GM12874 (cell line): Measurements from ENCODE around the gene BLOC1S5.

Experiments
- TF ChIP-seq, protein P1 (sequence below): IDR thresholded peaks from 2 replicates; pipeline ENCODE4 v1.5.1; 2011; ENCODE audit warnings: low read depth, mild to moderate bottlenecking, control low read depth, low read length, moderate library complexity; ENCODE audit not compliant: insufficient read depth

BLOC1S5 gene

DNA sequence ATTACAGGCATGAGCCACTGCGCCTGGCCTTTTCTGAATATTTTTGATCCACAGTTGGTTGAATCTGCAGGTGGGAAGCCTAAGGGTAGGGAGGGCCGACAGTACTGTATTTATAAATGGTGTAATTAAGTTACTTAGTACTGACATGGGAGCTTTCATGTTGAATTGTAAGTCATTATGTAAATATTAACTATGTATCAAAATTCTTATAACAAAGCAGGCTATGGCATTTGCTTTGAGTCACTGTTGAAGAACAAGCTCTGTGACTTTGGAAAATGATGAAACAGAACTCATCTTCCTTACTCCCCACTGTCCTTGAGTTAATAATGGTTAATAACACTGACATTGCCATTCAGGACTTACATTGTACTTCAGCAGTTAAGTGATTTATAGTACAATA lies 90.6 kb downstream of the BLOC1S5 start:
- TF ChIP-seq, protein P1, sequence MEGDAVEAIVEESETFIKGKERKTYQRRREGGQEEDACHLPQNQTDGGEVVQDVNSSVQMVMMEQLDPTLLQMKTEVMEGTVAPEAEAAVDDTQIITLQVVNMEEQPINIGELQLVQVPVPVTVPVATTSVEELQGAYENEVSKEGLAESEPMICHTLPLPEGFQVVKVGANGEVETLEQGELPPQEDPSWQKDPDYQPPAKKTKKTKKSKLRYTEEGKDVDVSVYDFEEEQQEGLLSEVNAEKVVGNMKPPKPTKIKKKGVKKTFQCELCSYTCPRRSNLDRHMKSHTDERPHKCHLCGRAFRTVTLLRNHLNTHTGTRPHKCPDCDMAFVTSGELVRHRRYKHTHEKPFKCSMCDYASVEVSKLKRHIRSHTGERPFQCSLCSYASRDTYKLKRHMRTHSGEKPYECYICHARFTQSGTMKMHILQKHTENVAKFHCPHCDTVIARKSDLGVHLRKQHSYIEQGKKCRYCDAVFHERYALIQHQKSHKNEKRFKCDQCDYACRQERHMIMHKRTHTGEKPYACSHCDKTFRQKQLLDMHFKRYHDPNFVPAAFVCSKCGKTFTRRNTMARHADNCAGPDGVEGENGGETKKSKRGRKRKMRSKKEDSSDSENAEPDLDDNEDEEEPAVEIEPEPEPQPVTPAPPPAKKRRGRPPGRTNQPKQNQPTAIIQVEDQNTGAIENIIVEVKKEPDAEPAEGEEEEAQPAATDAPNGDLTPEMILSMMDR, result no peak

DNA sequence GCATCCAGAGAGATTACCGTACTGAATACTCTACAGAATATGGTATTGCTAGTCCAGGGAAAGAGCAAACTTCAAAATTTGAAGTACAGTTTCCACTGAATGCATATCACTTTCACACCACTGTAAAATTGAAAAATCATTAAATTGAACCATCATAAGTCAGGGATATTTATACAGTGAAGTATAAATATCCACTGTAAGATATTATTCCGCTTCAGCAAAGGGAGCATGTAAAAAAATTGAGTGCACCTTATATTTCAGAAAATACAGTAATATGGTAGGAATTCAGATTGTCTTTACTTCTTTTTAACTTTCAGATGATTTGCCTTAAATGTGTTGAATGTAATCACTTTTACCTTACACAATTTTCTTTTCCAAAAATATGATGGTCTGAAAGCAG lies 92.7 kb downstream of the BLOC1S5 start:
- TF ChIP-seq, protein P1, result no peak

DNA sequence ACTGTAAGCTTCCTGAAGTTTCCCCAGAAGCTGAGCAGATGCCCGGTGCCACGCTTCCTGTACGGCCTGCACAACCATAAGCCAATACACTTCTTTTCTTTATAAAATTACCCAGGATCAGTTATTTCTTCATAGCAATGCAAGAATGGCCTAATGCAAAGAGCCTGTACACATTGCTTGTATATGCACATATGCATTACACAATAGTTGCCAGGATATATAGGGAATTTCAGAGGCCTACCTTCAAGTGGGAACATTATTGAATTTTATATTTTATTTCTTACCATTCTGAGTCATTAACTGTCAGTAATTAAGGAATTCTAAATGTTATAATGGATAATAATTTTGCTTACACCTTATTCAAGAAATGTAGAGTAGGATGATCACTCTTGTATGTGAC lies 93.6 kb downstream of the BLOC1S5 start:
- TF ChIP-seq, protein P1, result no peak
